ENCODE data around the gene RASA2.

GRCh38 chr3:141603473-141604035 lies 116.7 kb downstream of the RASA2 start:
- TF ChIP-seq CTCF (IDR thresholded peaks at IDR 0.05; ENCODE audit: low read depth, low read length, missing input control) (no peak), FOXA1 (IDR thresholded peaks at IDR 0.05) (no peak)
